ENCODE data around the gene PAWR.

DNA sequence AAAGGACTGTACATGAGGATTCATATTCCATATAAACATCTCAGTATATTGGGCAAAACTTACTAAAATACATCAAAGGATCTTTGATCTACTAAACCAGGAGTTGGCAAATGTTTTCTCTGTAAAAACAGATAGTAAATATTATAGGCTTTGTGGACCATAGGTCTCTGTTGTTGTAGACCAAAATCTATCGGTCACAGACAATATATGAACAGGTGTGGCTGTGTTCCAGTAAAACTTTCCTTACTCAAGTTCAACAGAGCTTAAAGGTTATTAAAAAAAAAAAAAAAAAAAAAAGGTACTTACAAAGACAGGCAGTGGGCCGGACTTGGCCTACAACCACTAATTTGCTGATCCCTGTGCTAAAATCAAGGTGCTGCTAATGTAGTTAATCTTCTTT lies 40.3 kb downstream of the PAWR start:
- TF ChIP-seq CTCF (IDR thresholded peaks at IDR 0.05) (no peak), POLR2AphosphoS5 (IDR thresholded peaks at IDR 0.05) (no peak), POLR2A (IDR thresholded peaks at IDR 0.05) (no peak)
